K562 (cell line): Measurements from ENCODE around the gene MYO3B. TPM values are rescaled to one million over a fixed set of nuclear protein-coding genes. Genes with fewer than 3 reads are reported as not detected.
A peak's percentile ranks its signal among the peaks of the same experiment; 100 is the strongest.

Experiments used
- AFF1 ChIP-seq, 2 experiments: fragments of 450-650 bp; IDR thresholded peaks; 2 replicates each; pipeline ENCODE4 v1.6.1; 2018; ENCODE audit warnings: mild to moderate bottlenecking in 2 of 2, low read depth in 1 of 2; ENCODE audit not compliant: partially characterized antibody in 2 of 2
- CCAR2 ChIP-seq: fragments of 200-400 bp; formaldehyde crosslinking; IDR thresholded peaks from 2 replicates; pipeline ENCODE4 v1.6.1; 2017; ENCODE audit warnings: mild to moderate bottlenecking, low read depth, low read length
- FOSL1 ChIP-seq: fragments of 200-800 bp; sonication (Bioruptor generic); conservative IDR thresholded peaks from 2 replicates; pipeline ENCODE4 v1.6.1; 2016; ENCODE audit warnings: missing genetic modification characterization, missing compliant biosample characterization
- HDAC8 ChIP-seq: fragments of 450-650 bp; IDR thresholded peaks from 2 replicates; pipeline ENCODE4 v1.6.1; 2016; ENCODE audit warnings: mild to moderate bottlenecking, missing genetic modification characterization, moderate library complexity, missing compliant biosample characterization
- HNRNPL ChIP-seq: fragments of 200-400 bp; formaldehyde crosslinking; IDR thresholded peaks from 2 replicates; pipeline ENCODE4 v1.6.1; 2017; ENCODE audit warnings: low read depth, mild to moderate bottlenecking, low read length
- IRF2 ChIP-seq: sonication (generic); formaldehyde crosslinking; IDR thresholded peaks from 2 replicates; pipeline ENCODE4 v1.8.1; 2022; ENCODE audit warnings: mild to moderate bottlenecking, missing genetic modification reagents
- L3MBTL2 ChIP-seq: fragments of 450-650 bp; IDR thresholded peaks from 2 replicates; pipeline ENCODE4 v1.6.1; 2016; ENCODE audit warnings: mild to moderate bottlenecking, moderate library complexity
- PHF21A ChIP-seq: fragments of 450-650 bp; IDR thresholded peaks from 2 replicates; pipeline ENCODE4 v1.6.1; 2017; ENCODE audit warnings: low read depth, borderline replicate concordance
- ZFP1 ChIP-seq: fragments of 450-650 bp; formaldehyde crosslinking; IDR thresholded peaks from 2 replicates; pipeline ENCODE4 v1.4.0; 2020; ENCODE audit warnings: mild to moderate bottlenecking, mixed read lengths
- ZNF197 ChIP-seq: fragments of 200-800 bp; sonication (Bioruptor generic); IDR thresholded peaks from 2 replicates; pipeline ENCODE4 v1.6.1; 2016; ENCODE audit warnings: low read depth, missing genetic modification characterization, missing compliant biosample characterization
- ZNF282 ChIP-seq: sonication (generic); formaldehyde crosslinking; IDR thresholded peaks from 2 replicates; pipeline ENCODE4 v1.8.1; 2023; ENCODE audit warnings: missing genetic modification reagents
- ZNF347 ChIP-seq: fragments of 450-650 bp; formaldehyde crosslinking; IDR thresholded peaks from 2 replicates; pipeline ENCODE4 v1.4.0; 2020; ENCODE audit warnings: low read depth, mild to moderate bottlenecking, moderate library complexity
- ZNF785 ChIP-seq: fragments of 250-450 bp; sonication (Bioruptor Pico); IDR thresholded peaks from 2 replicates; pipeline ENCODE4 v1.4.0; 2020; ENCODE audit warnings: mild to moderate bottlenecking
- polyA plus RNA-seq, 8 experiments: library from polyadenylated mRNA; depleted of rRNA in 4 of 8; stranded (reverse) in 5 of 8; unstranded in 3 of 8; fragments of >200 nt; fragmentation: Nextera tagmentation in 2 of 8; fragmentation: Illumina TruSeq in 1 of 8; extraction: Ambion mirVana in 2 of 8; extraction: Trizol in 1 of 8; gene quantifications; 2 replicates each; pipeline versions ENCODE4 v1.2.1 to v1.2.3, GENCODE V29; 2011 to 2014; ENCODE audit warnings: inconsistent platforms in 1 of 8, missing spikeins in 1 of 8
- total RNA-seq, 7 experiments: library from RNA; depleted of rRNA in 6 of 7; stranded (reverse); fragments of >200 nt in 6 of 7; fragmentation: Illumina TruSeq in 2 of 7; extraction: Trizol in 2 of 7; gene quantifications; 2 replicates each; pipeline versions ENCODE4 v1.2.1 to v1.2.3, GENCODE V29; 2011 to 2021; ENCODE audit warnings: low replicate concordance in 1 of 7
- TF ChIP-seq, protein P1 (sequence below): sonication (generic); formaldehyde crosslinking; IDR thresholded peaks from 2 replicates; pipeline ENCODE4 v1.8.0; 2022; ENCODE audit warnings: mild to moderate bottlenecking, missing genetic modification reagents, borderline replicate concordance
- TF ChIP-seq, protein P2 (sequence below): fragments of 200-800 bp; sonication (Bioruptor generic); IDR thresholded peaks from 2 replicates; pipeline ENCODE4 v1.6.1; 2017; ENCODE audit warnings: missing genetic modification characterization, missing compliant biosample characterization
- TF ChIP-seq, protein P3 (sequence below): sonication (generic); formaldehyde crosslinking; IDR thresholded peaks from 2 replicates; pipeline ENCODE4 v1.8.1; 2023; ENCODE audit warnings: mild to moderate bottlenecking, missing genetic modification reagents

MYO3B gene
- total and polyA plus RNA-seq, 9 of the 15 experiments (the other 6 are each of a cell fraction or from before 2014, with no cell fraction given), result 2.7 to 6.5 (median 3.6) TPM

DNA sequence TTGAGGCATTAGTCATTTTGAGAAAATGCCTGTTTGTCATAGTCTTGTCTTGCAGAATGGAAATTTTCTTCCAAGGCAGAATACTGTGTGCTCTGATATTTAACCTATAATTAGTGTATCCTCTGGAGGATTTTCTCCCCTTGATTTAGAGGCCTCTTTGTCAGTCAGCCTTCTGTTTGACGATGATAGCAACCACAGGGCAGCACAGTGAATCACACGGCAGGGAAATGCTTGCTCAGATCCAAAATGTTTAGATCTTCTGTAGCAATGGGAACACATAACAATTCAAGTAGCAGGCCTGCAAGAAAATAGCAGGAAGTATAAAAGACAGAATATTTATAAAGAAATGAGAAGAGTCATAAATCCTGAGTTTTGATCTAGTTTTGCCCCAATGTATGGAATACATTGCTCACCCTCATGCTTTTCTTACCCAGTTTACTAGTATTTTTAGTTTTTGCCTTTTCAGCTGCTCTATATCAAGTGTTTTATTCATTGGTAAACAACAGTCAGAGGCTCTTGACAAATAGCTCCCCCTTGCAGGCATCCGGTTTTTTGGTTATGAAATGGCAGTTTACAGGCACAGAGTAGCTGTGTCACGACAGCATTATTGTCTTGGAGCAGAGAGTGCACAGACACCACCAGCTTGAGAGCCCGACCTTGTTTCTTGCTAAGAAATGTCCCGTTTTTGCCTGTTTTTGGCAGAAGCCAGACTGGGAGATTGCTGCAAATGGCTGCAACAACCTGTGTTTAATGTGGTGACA, 185.1 kb downstream of the MYO3B start (continued):
- TF ChIP-seq, protein P1, sequence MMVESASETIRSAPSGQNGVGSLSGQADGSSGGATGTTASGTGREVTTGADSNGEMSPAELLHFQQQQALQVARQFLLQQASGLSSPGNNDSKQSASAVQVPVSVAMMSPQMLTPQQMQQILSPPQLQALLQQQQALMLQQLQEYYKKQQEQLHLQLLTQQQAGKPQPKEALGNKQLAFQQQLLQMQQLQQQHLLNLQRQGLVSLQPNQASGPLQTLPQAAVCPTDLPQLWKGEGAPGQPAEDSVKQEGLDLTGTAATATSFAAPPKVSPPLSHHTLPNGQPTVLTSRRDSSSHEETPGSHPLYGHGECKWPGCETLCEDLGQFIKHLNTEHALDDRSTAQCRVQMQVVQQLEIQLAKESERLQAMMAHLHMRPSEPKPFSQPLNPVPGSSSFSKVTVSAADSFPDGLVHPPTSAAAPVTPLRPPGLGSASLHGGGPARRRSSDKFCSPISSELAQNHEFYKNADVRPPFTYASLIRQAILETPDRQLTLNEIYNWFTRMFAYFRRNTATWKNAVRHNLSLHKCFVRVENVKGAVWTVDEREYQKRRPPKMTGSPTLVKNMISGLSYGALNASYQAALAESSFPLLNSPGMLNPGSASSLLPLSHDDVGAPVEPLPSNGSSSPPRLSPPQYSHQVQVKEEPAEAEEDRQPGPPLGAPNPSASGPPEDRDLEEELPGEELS (CRISPR knock-in tag), result no peak
- no peak for TF ChIP-seq IRF2
- TF ChIP-seq CCAR2, result no peak
- TF ChIP-seq AFF1 (IDR thresholded peaks at IDR 0.05; ENCODE audit: low read depth in 1 of 2, partially characterized antibody in 2 of 2), result peak; percentile 32 to 41
- no peak for TF ChIP-seq HNRNPL
- no peak for TF ChIP-seq ZNF282 (CRISPR knock-in tag)
- TF ChIP-seq ZFP1, result peak; percentile 55; the same call in 1 of the 2 replicates
- TF ChIP-seq, protein P2, sequence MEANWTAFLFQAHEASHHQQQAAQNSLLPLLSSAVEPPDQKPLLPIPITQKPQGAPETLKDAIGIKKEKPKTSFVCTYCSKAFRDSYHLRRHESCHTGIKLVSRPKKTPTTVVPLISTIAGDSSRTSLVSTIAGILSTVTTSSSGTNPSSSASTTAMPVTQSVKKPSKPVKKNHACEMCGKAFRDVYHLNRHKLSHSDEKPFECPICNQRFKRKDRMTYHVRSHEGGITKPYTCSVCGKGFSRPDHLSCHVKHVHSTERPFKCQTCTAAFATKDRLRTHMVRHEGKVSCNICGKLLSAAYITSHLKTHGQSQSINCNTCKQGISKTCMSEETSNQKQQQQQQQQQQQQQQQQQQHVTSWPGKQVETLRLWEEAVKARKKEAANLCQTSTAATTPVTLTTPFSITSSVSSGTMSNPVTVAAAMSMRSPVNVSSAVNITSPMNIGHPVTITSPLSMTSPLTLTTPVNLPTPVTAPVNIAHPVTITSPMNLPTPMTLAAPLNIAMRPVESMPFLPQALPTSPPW, result no peak
- TF ChIP-seq HDAC8, result no peak
- TF ChIP-seq ZNF197 (CRISPR knock-in tag), result no peak
- peak; percentile 84 for TF ChIP-seq FOSL1 (tag)
- TF ChIP-seq, protein P3, sequence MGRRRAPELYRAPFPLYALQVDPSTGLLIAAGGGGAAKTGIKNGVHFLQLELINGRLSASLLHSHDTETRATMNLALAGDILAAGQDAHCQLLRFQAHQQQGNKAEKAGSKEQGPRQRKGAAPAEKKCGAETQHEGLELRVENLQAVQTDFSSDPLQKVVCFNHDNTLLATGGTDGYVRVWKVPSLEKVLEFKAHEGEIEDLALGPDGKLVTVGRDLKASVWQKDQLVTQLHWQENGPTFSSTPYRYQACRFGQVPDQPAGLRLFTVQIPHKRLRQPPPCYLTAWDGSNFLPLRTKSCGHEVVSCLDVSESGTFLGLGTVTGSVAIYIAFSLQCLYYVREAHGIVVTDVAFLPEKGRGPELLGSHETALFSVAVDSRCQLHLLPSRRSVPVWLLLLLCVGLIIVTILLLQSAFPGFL, result no peak
- TF ChIP-seq L3MBTL2, result peak; percentile 5; the same call in 1 of the 2 replicates
- TF ChIP-seq ZNF785 (CRISPR knock-in tag), result no peak
- no peak for TF ChIP-seq ZNF347 (CRISPR knock-in tag)
- TF ChIP-seq PHF21A, result no peak
